HT1080 (cell line): Measurements from ENCODE around the gene ST6GALNAC6. TPM values are rescaled to one million over a fixed set of nuclear protein-coding genes. Genes with fewer than 3 reads are reported as not detected.
A peak's percentile ranks its signal among the peaks of the same experiment; 100 is the strongest.
"Not testable (repeated sequence)": the region's sequence is repeated elsewhere in the genome, so short reads cannot be mapped to it uniquely, and the experiment has no call there.

Experiments
- DNase-seq: peaks from one replicate; pipeline ENCODE4 v3.0.0-alpha.2; 2015; ENCODE audit warnings: low read depth
- total RNA-seq: library from RNA; depleted of rRNA; stranded (reverse); fragments of >200 nt; shearing (Covaris generic); gene quantifications from 2 replicates; pipeline ENCODE4 v1.2.3, GENCODE V29; 2014

ST6GALNAC6 gene
- total RNA-seq, 1 experiment from 2014 or later = 38.9 TPM

- no peak for DNase-seq
Observed at GRCh38 chr9:127895811-127896210, 3.6 kb downstream of the ST6GALNAC6 start.

- no peak for DNase-seq
Observed at GRCh38 chr9:127893392-127893791, 6.0 kb downstream of the ST6GALNAC6 start.

GRCh38 chr9:127892831-127893230 lies 6.6 kb downstream of the ST6GALNAC6 start:
- DNase-seq = no peak

GRCh38 chr9:127890053-127890452 lies 9.3 kb downstream of the ST6GALNAC6 start:
- no peak for DNase-seq

GRCh38 chr9:127887792-127888191 lies 11.6 kb downstream of the ST6GALNAC6 start:
- no peak for DNase-seq

GRCh38 chr9:127886401-127886972 lies 12.9 kb downstream of the ST6GALNAC6 start:
- peak; percentile 31 for DNase-seq

- no peak for DNase-seq
Observed at GRCh38 chr9:127885508-127886281, 13.7 kb downstream of the ST6GALNAC6 start.

- DNase-seq = no peak
Observed at GRCh38 chr9:127884976-127885490, 14.4 kb downstream of the ST6GALNAC6 start.

GRCh38 chr9:127884427-127884911 lies 14.9 kb downstream of the ST6GALNAC6 start:
- no peak for DNase-seq

- no peak for DNase-seq
Observed at GRCh38 chr9:127883959-127884358, 15.4 kb downstream of the ST6GALNAC6 start.

- DNase-seq = not testable (repeated sequence)
Observed at GRCh38 chr9:127881715-127882114, 17.7 kb downstream of the ST6GALNAC6 start.

- DNase-seq = no peak
Observed at GRCh38 chr9:127880143-127880542, 19.3 kb downstream of the ST6GALNAC6 start.

GRCh38 chr9:127878652-127879390 lies 20.6 kb downstream of the ST6GALNAC6 start:
- no peak for DNase-seq

GRCh38 chr9:127878001-127878651 lies 21.3 kb downstream of the ST6GALNAC6 start:
- DNase-seq = no peak

GRCh38 chr9:127877566-127877998 lies 21.8 kb downstream of the ST6GALNAC6 start, which contains the start of gene AK1:
AK1 (minus strand) TSS chr9:127877675; CDS start chr9:127874617, 3,058 bp downstream.
- DNase-seq = no peak

- DNase-seq = no peak
Observed at GRCh38 chr9:127876764-127877562, 22.4 kb downstream of the ST6GALNAC6 start.

GRCh38 chr9:127876026-127876763 lies 23.2 kb downstream of the ST6GALNAC6 start:
- DNase-seq = no peak

GRCh38 chr9:127875306-127875966 lies 24.0 kb downstream of the ST6GALNAC6 start:
- peak; percentile 30 for DNase-seq
